H1 (cell line): ENCODE measurements around the gene JDP2. TPM values are rescaled to one million over a fixed set of nuclear protein-coding genes. Genes with fewer than 3 reads are reported as not detected.

Source experiments
- CBX8 ChIP-seq: fragments of 300-800, 300-1000 bp; sonication (generic); IDR thresholded peaks from 2 replicates; pipeline ENCODE4 v1.7.1; 2016; ENCODE audit warnings: low read depth, low read length, borderline replicate concordance
- CHD2 ChIP-seq: IDR thresholded peaks from 2 replicates; pipeline ENCODE4 v1.6.1; 2012; ENCODE audit warnings: low read length, improper control_type of control experiment
- CHD7 ChIP-seq: fragments of 300-600 bp; sonication (generic); IDR thresholded peaks from 2 replicates; pipeline ENCODE4 v1.7.1; 2012; ENCODE audit warnings: low read length, moderate library complexity, mild to moderate bottlenecking, inconsistent platforms; ENCODE audit not compliant: insufficient replicate concordance
- CTBP2 ChIP-seq: IDR thresholded peaks from 2 replicates; pipeline ENCODE4 v1.7.0; 2011; ENCODE audit warnings: borderline replicate concordance, mild to moderate bottlenecking, moderate library complexity, mixed read lengths, low read length; ENCODE audit not compliant: insufficient read depth, insufficient read length
- E2F6 ChIP-seq: IDR thresholded peaks from 2 replicates; pipeline ENCODE4 v1.6.1; 2012; ENCODE audit warnings: inconsistent platforms
- EGR1 ChIP-seq: IDR thresholded peaks from 2 replicates; pipeline ENCODE4 v1.6.1; 2011; ENCODE audit warnings: low read depth, low read length, borderline replicate concordance
- NANOG ChIP-seq: IDR thresholded peaks from 2 replicates; pipeline ENCODE4 v1.6.1; 2011; ENCODE audit warnings: low read length, low read depth, mild to moderate bottlenecking, inconsistent platforms; ENCODE audit not compliant: insufficient read depth, poor library complexity, severe bottlenecking
- POU5F1 ChIP-seq: IDR thresholded peaks from 2 replicates; pipeline ENCODE4 v1.6.1; 2011; ENCODE audit warnings: low read depth, mild to moderate bottlenecking, low read length, moderate library complexity
- USF2 ChIP-seq: IDR thresholded peaks from 2 replicates; pipeline ENCODE4 v1.6.1; 2011; ENCODE audit warnings: low read length, improper control_type of control experiment
- polyA plus RNA-seq, 7 experiments: library from polyadenylated mRNA; depleted of rRNA in 3 of 7; stranded (reverse) in 5 of 7; unstranded in 2 of 7; fragments of >200 nt in 5 of 7; fragments of 200-250 nt in 2 of 7; gene quantifications; 1 replicate in 5 of 7; 2 replicates in 1 of 7; 4 replicates in 1 of 7; pipeline versions ENCODE4 v1.2.1 to v1.2.3, GENCODE V29; 2011 to 2013; ENCODE audit warnings: missing spikeins in 2 of 7, mixed read lengths in 2 of 7
- total RNA-seq: library from RNA; stranded (reverse); fragmentation: NEBNext Ultra II Directional; extraction: Animal tissue kit (Norgen Biotek cat#: 25700); gene quantifications from 2 replicates; pipeline ENCODE4 v1.2.1, GENCODE V29; 2021

JDP2 gene
- total and polyA plus RNA-seq, 2 of the 8 experiments (the other 6 are each of a cell fraction or from before 2014, with no cell fraction given): 8.9 to 27.2 TPM

- no peak for TF ChIP-seq CHD7
- no peak for TF ChIP-seq CTBP2
- no peak for TF ChIP-seq USF2
- no peak for TF ChIP-seq CBX8
- TF ChIP-seq POU5F1: no peak
- no peak for TF ChIP-seq EGR1
- TF ChIP-seq CHD2: no peak
- TF ChIP-seq E2F6: no peak
- TF ChIP-seq NANOG: no peak
These were observed 41.9 kb downstream of the JDP2 start (continued) for GRCh38 chr14:75469606-75470237.
